Smooth muscle cell of the brain vasculature (primary cell): Measurements from ENCODE around the gene SATB2.

Source experiments
- DNase-seq: peaks from one replicate; pipeline ENCODE4 v3.0.0-alpha.2; 2012; ENCODE audit warnings: low read depth, low spot score

The SATB2 gene

DNA sequence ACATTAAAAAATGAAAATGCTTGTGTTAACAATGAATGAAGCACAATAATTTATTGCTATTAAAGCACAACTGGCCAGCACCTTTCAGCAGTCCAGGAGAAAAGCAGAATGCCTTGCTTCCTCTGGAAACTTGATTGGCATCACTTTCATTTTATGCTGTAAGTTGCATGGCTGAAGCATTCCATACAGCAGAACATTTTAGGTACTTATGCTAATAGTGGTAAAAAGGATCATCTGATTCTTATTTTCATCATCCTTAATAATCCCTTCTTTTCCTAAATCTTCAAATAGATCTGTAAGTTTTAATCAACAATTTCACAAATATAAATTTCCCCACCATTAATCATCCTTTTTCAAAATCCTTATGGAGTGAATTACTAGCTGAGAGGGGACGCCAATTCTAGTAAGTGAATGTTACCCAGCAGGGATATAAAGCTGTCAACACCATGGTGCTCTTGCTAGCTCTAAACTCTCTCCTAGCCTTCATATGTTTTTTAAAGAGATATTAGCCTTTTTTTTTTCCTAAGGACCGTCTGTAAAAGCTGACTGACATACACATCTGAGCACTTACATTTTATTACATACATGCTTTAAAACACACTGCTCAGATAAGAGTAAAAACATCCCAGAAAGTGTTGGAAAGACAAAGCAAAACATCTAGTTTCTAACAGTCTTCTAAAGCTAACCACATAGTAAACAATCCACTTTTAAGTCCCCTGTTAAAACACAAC is 5.3 kb downstream of the SATB2 start:
- DNase-seq, result no peak

DNA sequence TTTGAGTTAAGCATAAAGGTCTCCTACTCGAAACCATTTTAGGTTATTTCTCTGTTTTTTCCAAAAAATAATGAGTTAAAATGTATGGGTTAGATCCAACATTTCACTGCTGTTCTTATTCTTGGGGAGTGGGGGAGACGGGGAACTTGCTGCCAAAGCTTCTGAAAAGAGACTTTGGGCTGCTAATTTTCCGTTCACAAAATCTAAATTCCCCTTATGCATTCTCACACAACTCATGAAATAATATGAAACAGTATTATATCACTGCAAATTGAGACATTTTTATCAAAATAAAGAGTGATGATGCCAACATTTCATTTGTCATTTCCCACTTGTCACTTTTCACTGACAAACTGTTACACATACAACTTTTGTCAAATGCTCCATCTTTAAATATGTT is 7.8 kb downstream of the SATB2 start:
- no peak for DNase-seq

DNA sequence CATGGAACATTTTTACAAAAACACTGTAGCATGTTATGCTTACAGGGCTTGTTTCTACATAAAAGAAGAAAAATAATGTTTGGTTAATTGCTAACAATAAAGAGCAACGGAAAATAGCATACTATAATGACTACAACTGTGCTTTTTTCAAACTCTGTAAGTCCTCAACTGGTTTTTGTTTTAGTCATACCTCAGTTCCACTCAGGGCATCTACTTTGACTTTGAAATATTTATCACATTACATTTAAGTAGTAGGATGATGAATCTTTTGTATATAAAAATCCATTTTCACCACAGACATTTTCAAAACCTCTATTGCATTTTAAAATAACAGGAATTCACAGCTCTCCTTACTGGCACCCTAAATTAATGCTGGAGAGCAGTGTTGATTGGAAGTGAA is 8.3 kb downstream of the SATB2 start:
- DNase-seq, result no peak

DNA sequence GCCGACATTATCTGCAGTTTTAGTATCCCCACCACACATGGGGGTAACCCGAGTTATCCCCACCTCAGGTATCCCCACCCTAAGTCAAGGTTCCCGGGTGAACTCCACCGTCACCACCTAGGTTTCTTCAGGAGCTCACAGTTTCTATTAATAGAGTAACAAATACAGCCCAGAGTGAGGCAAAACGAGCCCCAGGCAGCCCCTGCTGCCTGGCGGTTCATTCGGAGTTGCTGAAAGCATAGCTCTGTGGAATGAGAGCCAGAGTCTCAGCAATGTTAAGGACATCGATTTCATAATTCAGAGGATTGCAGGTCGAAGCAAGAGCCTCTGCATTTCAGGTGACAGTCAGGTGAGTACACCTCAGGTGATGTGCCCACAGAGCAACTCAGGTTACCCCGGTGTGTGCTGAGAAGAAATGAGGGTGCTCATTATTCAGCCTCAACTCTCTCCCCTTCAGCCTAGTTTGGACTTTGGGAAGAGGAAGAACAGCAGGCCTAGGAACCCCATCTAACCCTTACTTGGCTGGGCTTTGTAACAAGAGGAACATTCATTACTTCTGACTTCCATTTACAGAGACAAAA is 10.7 kb downstream of the SATB2 start:
- DNase-seq, result no peak

DNA sequence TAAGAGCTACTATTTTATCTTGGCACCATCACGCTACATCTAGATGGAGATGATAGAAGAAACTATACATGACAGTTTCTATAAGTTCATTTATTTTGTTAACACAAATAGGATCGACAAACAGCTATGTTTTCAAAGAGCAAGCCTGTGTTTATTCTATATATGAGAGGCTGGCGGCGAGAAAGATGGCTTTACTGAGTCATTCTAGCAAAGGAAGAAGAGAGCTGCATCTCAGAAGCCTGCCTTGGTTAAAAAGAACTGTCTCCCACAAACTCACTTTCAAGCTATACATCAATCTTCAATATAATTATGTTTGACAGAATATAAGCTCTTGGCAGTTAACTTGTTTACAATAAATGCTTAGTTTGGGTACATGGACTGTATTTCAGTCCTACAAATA is 13.0 kb downstream of the SATB2 start:
- DNase-seq, result no peak

DNA sequence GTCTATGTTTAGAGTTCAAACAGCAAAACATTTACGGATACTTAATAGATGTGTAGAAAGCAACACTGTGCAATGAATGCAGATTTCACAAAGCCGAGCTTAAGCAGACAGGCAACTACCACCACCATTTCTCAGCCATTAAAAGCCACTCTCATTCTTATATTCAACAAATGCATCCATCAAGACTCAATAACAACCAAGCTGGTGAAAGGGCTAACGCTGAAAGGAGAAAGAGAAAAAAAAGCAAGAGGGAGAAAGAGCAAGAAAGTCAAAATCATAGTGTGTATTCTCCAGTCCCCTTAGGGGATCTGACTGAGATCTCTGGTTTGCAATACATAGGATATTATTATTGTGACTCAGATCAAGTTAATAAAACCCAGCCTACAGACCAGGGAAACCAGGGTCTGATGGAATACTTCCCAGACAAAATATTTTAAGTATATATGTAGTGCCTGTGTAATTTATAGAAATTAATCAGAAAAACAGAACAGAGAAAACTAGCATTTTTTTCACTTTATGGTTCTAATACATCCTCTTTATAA is 14.1 kb downstream of the SATB2 start:
- no peak for DNase-seq

DNA sequence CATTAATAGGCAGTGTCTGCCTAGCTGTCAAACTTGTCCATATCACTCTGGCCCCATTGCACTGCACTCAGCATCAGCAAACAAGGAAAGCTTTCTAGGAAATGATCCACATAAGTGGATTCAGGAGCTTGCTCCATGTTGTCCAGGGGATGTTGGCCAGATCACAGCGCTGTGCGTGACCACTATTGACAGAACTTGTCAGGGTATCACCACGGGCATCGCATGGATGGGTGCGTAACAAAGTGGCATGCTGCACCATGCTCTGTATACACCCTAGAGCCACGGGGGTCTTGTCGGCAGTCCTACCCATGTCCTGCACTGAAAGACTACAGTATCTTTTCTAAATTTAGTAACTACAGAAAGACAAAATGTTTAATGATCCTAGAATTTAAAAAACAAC is 15.6 kb downstream of the SATB2 start:
- no peak for DNase-seq

DNA sequence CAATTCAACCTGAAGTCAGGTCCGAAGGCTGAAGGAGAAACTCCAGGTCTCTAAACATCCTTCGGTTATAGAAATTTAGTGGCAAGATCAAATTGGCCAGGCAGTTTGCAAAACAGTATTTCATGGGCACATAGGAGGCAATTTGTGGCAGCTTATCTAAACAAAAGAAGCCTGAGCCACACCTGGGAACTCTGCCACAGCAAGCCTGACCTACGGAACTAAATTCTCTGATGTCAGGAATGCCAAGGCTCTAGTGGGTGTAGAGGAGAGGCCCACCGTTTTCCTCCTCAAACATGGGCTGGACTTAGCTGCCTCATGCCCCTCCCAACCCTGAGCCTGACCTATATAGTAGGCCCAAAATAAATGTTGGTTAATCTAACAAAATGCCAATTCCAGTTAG is 16.0 kb downstream of the SATB2 start:
- DNase-seq, result no peak

DNA sequence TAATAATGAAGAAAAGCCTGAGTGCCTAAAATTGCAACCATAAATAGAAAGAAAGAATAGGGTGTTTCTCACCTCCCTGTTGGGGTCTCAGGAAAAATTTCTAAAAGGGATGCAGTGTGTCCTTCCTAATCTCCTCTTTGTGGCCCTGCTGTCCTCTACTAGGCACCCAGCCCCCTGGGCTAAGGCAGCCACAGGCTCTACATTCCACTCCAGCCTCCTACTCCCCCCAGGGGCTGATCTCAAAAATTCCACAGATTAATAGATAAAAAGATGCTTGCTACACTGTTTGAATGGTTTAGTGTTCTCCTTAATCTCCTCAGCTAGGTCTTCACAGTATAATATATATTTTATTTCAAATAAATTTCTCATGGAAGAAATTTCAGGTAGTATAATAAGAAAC is 17.6 kb downstream of the SATB2 start:
- DNase-seq, result no peak

DNA sequence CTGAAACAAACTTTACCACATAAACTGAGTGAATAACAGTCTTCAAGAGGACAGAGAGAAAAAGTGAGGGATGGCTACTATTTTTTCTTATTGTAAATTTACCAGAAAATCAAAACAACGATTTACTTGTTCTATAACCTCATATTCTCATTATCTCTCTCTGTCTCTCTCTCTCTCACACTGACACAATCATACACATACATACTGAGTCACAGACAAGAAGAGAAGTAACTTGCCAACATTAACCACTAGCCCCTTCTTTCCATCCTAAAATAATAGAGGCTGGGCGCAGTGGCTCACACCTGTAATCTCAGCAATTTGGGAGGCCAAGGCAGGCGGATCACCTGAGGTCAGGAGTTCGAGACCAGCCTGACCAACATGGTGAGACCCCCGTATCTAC is 18.2 kb downstream of the SATB2 start:
- DNase-seq, result no peak

DNA sequence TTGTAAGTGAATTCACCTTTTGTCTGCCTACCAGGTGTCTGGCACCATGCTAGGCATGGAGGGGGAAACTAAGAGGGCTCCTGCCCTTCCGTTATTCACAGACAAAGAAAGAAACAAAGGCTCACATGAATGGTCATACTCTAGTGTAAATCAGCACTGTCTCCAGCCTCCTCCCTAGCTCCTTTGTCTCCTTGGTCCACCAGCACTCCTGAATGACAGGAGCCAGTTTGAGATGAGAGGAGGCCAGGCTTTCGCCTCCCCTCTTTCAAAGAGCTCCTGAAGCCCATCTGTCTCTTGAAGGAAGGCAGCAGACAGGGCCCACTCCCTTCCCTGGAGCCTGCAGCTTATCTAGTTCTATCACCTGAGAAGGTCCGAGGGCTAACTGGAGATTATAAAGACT is 18.7 kb downstream of the SATB2 start:
- no peak for DNase-seq

DNA sequence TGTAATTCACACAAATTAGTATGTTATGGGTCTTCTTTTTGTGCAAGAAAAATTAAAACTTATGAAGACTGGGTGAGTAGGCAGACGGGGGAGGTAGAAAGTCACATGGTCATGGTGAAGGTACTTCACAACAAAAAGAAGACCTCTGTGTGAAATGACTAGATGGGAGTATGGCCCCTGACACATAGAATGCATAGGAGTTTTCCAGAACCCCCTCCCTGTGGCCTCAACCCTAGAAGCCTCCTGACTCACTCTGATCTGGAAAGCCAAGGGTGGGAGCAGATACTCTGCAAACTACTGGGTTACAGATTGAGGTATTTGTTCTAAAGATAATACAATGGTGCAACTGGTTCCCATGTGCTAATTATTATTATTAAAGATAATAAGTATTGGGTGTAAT is 23.2 kb downstream of the SATB2 start:
- no peak for DNase-seq

DNA sequence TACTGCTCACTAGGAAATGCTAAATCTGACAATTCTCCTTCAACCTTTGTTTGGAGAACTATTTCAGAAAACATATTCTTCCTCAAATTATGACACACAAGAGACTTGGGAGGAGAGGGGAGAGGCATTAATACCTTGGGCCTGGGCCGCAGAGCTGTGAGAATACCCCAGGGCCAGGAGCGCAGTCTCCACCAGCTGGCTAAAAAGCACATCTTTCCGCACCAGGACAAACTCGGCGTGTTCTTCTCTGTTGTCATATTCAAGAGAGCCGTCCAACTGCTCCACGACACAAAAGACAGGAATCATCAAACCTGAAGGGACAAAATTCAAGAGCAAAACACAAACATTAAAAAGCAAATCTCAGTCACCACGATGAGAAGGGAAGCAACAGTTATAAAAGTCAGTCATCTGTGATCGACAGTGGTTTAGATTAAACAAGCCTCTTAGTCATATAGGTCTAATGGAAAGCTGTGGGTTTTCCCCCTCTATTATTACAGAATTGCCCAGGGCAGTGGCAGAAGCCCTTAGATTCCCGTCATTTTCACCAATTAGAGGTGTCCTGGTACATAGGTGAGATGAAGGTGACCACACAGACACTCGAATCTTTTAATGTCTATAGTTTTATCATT is 24.4 kb downstream of the SATB2 start:
- DNase-seq, result no peak

DNA sequence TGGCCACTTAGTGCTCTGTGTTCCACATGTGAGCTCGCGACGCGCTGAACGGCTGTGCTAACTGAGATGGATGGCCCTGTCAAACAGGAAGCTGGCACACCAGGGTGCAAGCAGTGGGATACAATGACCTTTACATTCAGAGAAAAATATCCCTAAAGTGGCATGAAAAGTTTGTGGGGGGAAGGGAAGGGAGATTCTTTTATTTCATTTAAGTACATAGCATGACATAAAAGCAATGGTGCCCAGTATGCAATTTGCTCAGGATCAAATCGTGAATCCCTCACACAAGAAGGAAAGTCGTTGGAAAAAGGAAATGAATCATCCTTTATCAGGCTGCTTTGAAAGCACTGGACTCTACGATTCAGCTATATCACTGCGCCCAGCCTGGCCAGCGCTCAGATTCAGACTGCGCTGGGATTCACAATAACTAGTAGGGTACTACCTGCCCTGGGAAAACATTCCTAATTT is 26.0 kb downstream of the SATB2 start:
- DNase-seq, result peak; percentile 13

DNA sequence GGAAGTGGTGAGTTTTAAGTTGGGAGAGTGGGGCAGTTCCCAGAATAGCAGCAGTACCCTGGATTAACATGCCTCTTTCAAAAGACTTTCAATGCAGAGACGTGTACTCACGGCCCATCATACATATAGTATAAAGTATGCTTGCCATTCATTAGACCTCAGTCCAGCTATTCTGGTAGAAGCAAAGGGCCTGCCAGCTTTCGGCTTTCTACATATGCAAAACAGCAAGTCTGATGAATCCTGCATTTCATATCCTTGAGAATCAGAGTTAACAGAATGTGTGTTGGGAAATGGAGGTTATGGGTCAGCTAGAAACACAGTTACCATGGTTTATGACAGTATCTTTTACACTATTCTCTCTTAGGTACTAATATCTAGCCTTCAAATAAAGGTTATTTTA is 27.5 kb downstream of the SATB2 start:
- DNase-seq, result no peak

DNA sequence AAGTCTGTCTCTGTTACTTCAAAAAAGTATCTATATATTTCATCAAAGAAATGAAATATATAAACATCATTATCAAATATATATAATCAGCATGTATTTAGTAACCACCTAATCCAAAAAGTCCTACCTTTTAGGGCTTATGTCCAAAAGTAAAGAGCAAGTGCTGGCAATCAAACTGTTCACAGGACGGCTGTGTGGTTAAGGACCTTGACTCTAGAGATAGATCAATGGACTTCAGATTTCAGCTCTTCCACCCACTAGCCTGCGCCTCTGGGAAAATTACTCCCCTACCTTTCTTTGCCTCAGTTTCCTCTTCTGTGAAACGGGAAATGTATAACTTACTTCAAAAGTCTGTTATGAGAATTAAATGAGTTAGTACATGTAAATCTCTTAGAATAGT is 29.4 kb downstream of the SATB2 start:
- DNase-seq, result no peak

DNA sequence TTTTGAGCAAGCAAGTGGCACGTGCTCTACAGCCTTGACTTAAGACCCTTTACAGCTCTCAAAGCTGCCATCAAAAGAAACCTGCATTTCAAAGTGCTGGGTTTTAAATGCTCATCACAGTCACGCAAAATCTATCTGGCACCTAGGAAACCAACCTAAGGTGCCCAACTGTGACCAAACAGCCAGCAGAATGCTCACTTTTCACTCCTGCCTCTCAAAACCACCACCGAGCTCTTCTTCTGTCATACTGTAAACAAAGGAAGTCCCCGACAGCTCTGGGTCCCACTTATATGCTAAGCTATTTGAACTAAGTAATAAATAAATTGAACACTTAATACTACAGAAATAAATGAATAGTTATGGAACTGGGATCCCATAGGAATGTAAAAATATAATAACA is 33.6 kb downstream of the SATB2 start:
- no peak for DNase-seq

DNA sequence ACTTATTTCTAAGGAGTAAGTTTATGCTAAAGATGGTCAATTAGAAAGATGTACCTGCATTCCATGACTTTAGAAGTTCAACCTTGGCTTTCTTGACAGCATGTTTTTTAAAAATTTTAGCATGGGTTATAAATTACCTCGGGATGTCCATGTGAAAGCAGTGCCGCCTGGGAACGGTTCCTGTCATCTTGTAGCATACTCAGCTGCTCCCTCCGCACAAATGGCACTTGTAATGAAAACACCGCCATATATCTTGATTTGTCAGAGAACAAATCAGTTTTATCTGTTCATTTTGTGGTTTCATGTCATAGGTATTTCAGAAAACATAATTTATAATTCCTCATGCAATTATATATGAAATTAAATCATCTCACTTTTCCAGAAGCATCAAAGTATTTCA is 38.3 kb downstream of the SATB2 start:
- no peak for DNase-seq

DNA sequence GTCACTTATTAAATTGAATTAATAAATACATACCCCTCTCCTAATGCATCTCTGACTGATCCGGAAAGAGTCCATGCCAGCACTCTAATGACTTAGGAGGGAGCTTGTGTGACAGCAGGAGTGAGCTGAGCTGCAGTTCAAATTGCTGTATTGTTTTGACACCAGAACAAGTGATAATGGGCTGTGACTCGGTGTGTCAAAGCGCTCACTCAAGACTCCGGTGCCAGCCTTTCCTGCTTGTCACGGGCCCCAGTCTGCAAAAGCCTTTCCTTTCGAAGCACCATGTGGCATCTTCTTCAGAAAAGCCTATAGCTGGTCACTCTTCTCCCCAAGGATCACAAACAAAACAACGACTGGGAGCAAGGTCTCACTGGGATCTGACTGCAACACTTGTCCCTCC is 43.3 kb downstream of the SATB2 start:
- no peak for DNase-seq

DNA sequence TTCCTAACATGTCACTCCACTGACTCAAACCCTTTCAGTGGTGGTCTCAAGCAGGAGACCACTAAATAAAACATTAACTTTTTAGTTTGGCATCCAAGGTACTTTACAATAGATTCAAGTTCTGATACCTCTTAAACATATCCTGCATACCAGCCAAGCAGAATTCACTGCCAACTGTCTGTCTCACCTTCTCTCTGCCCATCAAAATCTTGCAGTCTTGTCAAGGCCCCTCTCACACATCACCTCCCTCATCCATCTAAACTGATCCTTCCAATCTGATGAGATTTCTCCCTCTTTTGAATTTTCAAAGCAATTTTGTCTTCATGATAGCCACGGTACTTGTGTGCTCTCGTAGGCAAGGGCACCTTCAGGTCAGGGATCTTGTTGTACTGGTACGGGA is 43.7 kb downstream of the SATB2 start:
- DNase-seq, result no peak

DNA sequence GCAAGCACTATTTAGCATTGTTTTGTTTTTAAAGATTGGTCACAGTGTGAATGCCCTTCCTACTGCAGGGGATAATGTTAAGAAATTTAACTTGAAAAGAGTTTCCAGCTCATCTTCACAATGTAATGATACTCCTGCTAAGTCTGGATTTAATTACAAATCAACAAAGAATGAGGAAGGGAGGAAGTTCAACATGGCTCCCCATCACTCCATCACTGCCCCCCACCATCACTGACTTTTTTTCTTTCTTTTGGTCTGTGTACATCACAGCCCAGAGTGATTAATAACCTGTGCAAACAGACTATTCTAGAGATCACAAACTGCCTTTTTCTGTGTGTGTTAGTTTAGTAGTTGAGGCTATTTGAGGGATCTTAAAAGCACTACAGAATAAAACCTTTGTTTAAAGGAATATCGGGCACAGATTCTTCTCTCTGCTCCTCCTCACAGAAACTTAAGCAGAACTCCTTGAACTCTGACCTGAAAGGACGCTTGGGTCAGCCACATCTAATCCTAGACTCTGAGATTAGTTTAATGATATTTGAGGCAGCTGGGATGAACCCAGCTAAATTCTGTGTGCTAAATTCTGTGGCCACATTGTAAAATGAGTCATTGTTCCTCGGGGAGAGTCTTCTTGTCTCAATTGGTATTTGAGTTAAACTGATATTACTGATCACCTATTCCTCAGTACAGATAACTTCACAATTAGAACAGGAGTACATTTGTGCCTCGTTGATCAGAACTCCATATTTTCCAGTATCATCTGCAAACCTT is 47.8 kb downstream of the SATB2 start:
- no peak for DNase-seq

DNA sequence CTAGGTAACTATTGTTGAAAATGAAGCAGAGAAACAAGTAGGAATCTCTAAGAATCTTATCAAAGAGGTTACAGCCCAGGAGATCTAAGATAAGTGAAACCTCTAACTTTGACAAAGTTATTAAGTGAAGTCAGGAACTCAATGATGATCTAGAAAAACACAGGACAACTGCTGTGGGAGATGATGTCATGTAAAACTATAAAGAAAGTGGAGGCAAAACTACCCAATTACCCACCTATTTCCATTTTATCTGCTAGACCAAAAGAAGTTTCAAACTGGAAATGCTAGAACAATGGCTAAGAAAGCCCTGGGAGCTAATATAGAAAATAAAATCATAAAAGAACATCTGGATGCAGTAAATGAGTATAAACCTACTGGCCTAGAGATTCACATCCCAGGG is 50.3 kb downstream of the SATB2 start:
- DNase-seq, result no peak
